ENCODE results near the gene PPP2R2D. TPM values are rescaled to one million over a fixed set of nuclear protein-coding genes. Genes with fewer than 3 reads are reported as not detected.

Gene PPP2R2D
- total RNA-seq, 4 donors from 2014 or later = 22.4 to 33.7 (median 29.1) TPM

- TF ChIP-seq CTCF (IDR thresholded peaks at IDR 0.05 in 4 of 5, conservative IDR thresholded peaks at IDR 0.05 in 1 of 5) = no peak
- no peak for TF ChIP-seq POLR2A (IDR thresholded peaks at IDR 0.05)
- DNase-seq (no peak), ATAC-seq (no peak)
- Histone ChIP-seq H3K27me3 (no peaks in the 10 kb centered on the region), H3K9me3 (no peaks in the 10 kb centered on the region), H3K4me3 (no peak overlapping the region), H3K36me3 (no peaks in the 10 kb centered on the region), H3K4me1 (peaks cover 16 to 25% of the 10 kb centered on the region in 2 donors), H3K27ac (no peak overlapping the region)
- intact Hi-C loops (cut with DNase I; ENCODE audit: low total_unique reads) (no loop called here), in situ Hi-C loops (cut with MboI; ENCODE audit: low sequenced_read_pairs in 4 of 4) (no loop called here)
These were observed 101.2 kb downstream of the PPP2R2D start for GRCh38 chr10:132002004-132002403.

- peaks cover 5 to 11% of the 10 kb centered on the region in 2 donors for H3K4me1 ChIP-seq
- in situ Hi-C loops (cut with MboI; ENCODE audit: low sequenced_read_pairs in 4 of 4) = no loop called here
- ATAC-seq (no peak), DNase-seq (no peak)
- H3K4me3 ChIP-seq = no peak overlapping the region
- intact Hi-C loops (cut with DNase I; ENCODE audit: low total_unique reads) = no loop called here
- no peaks in the 10 kb centered on the region for H3K9me3 ChIP-seq
- no peak overlapping the region for H3K27ac ChIP-seq
- TF ChIP-seq CTCF (IDR thresholded peaks at IDR 0.05 in 4 of 5, conservative IDR thresholded peaks at IDR 0.05 in 1 of 5) (no peak), POLR2A (IDR thresholded peaks at IDR 0.05) (no peak)
- no peaks in the 10 kb centered on the region for H3K36me3 ChIP-seq
- no peaks in the 10 kb centered on the region for H3K27me3 ChIP-seq
These were observed 102.6 kb downstream of the PPP2R2D start for GRCh38 chr10:132003282-132003924.

GRCh38 chr10:132004052-132004451 lies 103.2 kb downstream of the PPP2R2D start:
- Histone ChIP-seq H3K27me3 (no peaks in the 10 kb centered on the region), H3K4me1 (peaks cover 0 to 4% of the 10 kb centered on the region in 2 donors), H3K36me3 (no peaks in the 10 kb centered on the region), H3K27ac (no peak overlapping the region), H3K4me3 (no peak overlapping the region), H3K9me3 (no peaks in the 10 kb centered on the region)
- DNase-seq (no peak), ATAC-seq (no peak)
- in situ Hi-C loops (cut with MboI; ENCODE audit: low sequenced_read_pairs in 4 of 4) (no loop called here), intact Hi-C loops (cut with DNase I; ENCODE audit: low total_unique reads) (no loop called here)
- TF ChIP-seq POLR2A (IDR thresholded peaks at IDR 0.05) (no peak), CTCF (IDR thresholded peaks at IDR 0.05 in 4 of 5, conservative IDR thresholded peaks at IDR 0.05 in 1 of 5) (no peak)

GRCh38 chr10:132005147-132005546 lies 104.3 kb downstream of the PPP2R2D start:
- Histone ChIP-seq H3K27ac (no peak overlapping the region), H3K27me3 (no peaks in the 10 kb centered on the region), H3K9me3 (no peaks in the 10 kb centered on the region), H3K36me3 (no peaks in the 10 kb centered on the region), H3K4me3 (no peak overlapping the region), H3K4me1 (peaks cover 9% of the 10 kb centered on the region in 2 donors)
- TF ChIP-seq CTCF (IDR thresholded peaks at IDR 0.05 in 4 of 5, conservative IDR thresholded peaks at IDR 0.05 in 1 of 5) (no peak), POLR2A (IDR thresholded peaks at IDR 0.05) (no peak)
- no peak for ATAC-seq
- no peak for DNase-seq
- intact Hi-C loops (cut with DNase I; ENCODE audit: low total_unique reads) (no loop called here), in situ Hi-C loops (cut with MboI; ENCODE audit: low sequenced_read_pairs in 4 of 4) (no loop called here)

- TF ChIP-seq POLR2A (IDR thresholded peaks at IDR 0.05) (no peak), CTCF (IDR thresholded peaks at IDR 0.05 in 4 of 5, conservative IDR thresholded peaks at IDR 0.05 in 1 of 5) (no peak)
- ATAC-seq (no peak), DNase-seq (no peak)
- no peaks in the 10 kb centered on the region for H3K36me3 ChIP-seq
- peaks cover 16 to 23% of the 10 kb centered on the region in 2 donors for H3K4me1 ChIP-seq
- H3K27me3 ChIP-seq = no peaks in the 10 kb centered on the region
- H3K9me3 ChIP-seq = no peaks in the 10 kb centered on the region
- no peak overlapping the region for H3K27ac ChIP-seq
- in situ Hi-C loops (cut with MboI; ENCODE audit: low sequenced_read_pairs in 4 of 4) (no loop called here), intact Hi-C loops (cut with DNase I; ENCODE audit: low total_unique reads) (no loop called here)
- H3K4me3 ChIP-seq = no peak overlapping the region
These were observed 106.2 kb downstream of the PPP2R2D start for GRCh38 chr10:132006966-132007365.

Data from gastrocnemius medialis (tissue), 4 donors.